NCI-H1092 (cell line): ENCODE data around the gene USP34.

Experiments used
- DNase-seq: peaks from one replicate; lab custom pipeline; 2025; lab: John Stamatoyannopoulos, UW

Gene USP34

GRCh38 chr2:61318553-61318952 lies 152.3 kb downstream of the USP34 start:
- DNase-seq: no peak

GRCh38 chr2:61295981-61296380 lies 174.9 kb downstream of the USP34 start:
- no peak for DNase-seq

GRCh38 chr2:61291851-61292575 lies 178.9 kb downstream of the USP34 start:
- no peak for DNase-seq

GRCh38 chr2:61288070-61288841 lies 182.6 kb downstream of the USP34 start:
- no peak for DNase-seq

- DNase-seq: no peak
Observed at GRCh38 chr2:61287254-61287653, 183.6 kb downstream of the USP34 start.

- no peak for DNase-seq
Observed at GRCh38 chr2:61283443-61284160, 187.3 kb downstream of the USP34 start.

GRCh38 chr2:61282104-61282590 lies 188.7 kb downstream of the USP34 start:
- no peak for DNase-seq

GRCh38 chr2:61281321-61281720 lies 189.6 kb downstream of the USP34 start:
- DNase-seq: no peak

GRCh38 chr2:61277756-61278155 lies 193.1 kb downstream of the USP34 start:
- DNase-seq: no peak

GRCh38 chr2:61275575-61276184 lies 195.2 kb downstream of the USP34 start:
- DNase-seq: no peak

- DNase-seq: no peak
Observed at GRCh38 chr2:61272421-61273070, 198.3 kb downstream of the USP34 start.

GRCh38 chr2:61268249-61268648 lies 202.6 kb downstream of the USP34 start:
- DNase-seq: no peak

- no peak for DNase-seq
Observed at GRCh38 chr2:61266632-61267505, 204.0 kb downstream of the USP34 start.

- DNase-seq: no peak
Observed at GRCh38 chr2:61263830-61264229, 207.1 kb downstream of the USP34 start.

GRCh38 chr2:61262699-61263098 lies 208.2 kb downstream of the USP34 start:
- no peak for DNase-seq

GRCh38 chr2:61257446-61257845 lies 213.4 kb downstream of the USP34 start:
- DNase-seq: no peak

GRCh38 chr2:61255580-61256437 lies 215.1 kb downstream of the USP34 start:
- DNase-seq: no peak

GRCh38 chr2:61254536-61254935 lies 216.4 kb downstream of the USP34 start:
- no peak for DNase-seq

- no peak for DNase-seq
Observed at GRCh38 chr2:61253136-61253535, 217.8 kb downstream of the USP34 start.

GRCh38 chr2:61252031-61252430 lies 218.9 kb downstream of the USP34 start:
- no peak for DNase-seq
